Esophagus squamous epithelium (tissue), 5 donors: Measurements from ENCODE around the gene PKN2. TPM values are rescaled to one million over a fixed set of nuclear protein-coding genes. Genes with fewer than 3 reads are reported as not detected.

Experiments used
- DNase-seq: peaks from one replicate; lab custom pipeline; 2025; lab: John Stamatoyannopoulos, UW
- H3K27ac ChIP-seq, 4 donors: fragments of 200-600 bp; sonication (generic); one replicate each; pipeline ENCODE4 v1.5.1; 2016 to 2019; ENCODE audit warnings: mild to moderate bottlenecking in 1 of 4
- H3K27me3 ChIP-seq, 4 donors: fragments of 200-600 bp; sonication (generic); 1 replicate in 3 of 4; 2 replicates in 1 of 4; pipeline versions ENCODE4 v1.5.1 to v1.6.0; 2017 to 2021; ENCODE audit warnings: antibody characterized with exemption in 1 of 4
- H3K36me3 ChIP-seq, 3 donors: fragments of 200-600 bp; sonication (generic); one replicate each; pipeline ENCODE4 v1.5.1; 2016 to 2019
- H3K4me1 ChIP-seq, 3 donors: fragments of 200-600 bp; sonication (generic); one replicate each; pipeline ENCODE4 v1.5.1; 2017 to 2019
- H3K4me3 ChIP-seq, 4 donors: fragments of 200-600 bp; sonication (generic); 1 replicate in 3 of 4; 2 replicates in 1 of 4; pipeline ENCODE4 v1.5.1; 2016 to 2019; ENCODE audit warnings: mild to moderate bottlenecking in 2 of 4, moderate library complexity in 1 of 4
- H3K9me3 ChIP-seq, 3 donors: fragments of 200-600 bp; sonication (generic); one replicate each; pipeline ENCODE4 v1.5.1; 2016 to 2019
- CTCF ChIP-seq, 6 experiments: fragments of 450-650 bp in 4 of 6; fragments of 200-600 bp in 2 of 6; sonication (generic) in 2 of 6; IDR thresholded peaks; one replicate each; pipeline ENCODE4 v1.5.1; 2016 to 2019; ENCODE audit warnings: antibody characterized with exemption in 6 of 6, mild to moderate bottlenecking in 4 of 6, moderate library complexity in 4 of 6
- POLR2A ChIP-seq, 4 donors: fragments of 450-650 bp; IDR thresholded peaks; one replicate each; pipeline ENCODE4 v1.6.1; 2017; ENCODE audit warnings: antibody characterized with exemption in 4 of 4, mild to moderate bottlenecking in 4 of 4, moderate library complexity in 3 of 4
- WGBS, 2 donors: methylation state at CpG; one replicate each; pipeline ENCODE4 v1.1.5; 2018; 5-methylcytosine and 5-hydroxymethylcytosine counted together
- intact Hi-C: fragments of 100-400 bp; cut with DNase I; formaldehyde crosslinking; loops from one replicate; pipeline ENCODE4 v1.15.0; 2022
- total RNA-seq, 4 donors: library from RNA; depleted of rRNA; stranded (reverse); fragments of >200 nt; gene quantifications; one replicate each; pipeline ENCODE4 v1.1.0, GENCODE V29; 2016
- donor health status: DM: yes; HTN: yes; CAD: no.

Gene PKN2
- total RNA-seq, 4 donors from 2014 or later, result 26.1 to 54.0 (median 34.8) TPM

- no peak for DNase-seq
- Histone ChIP-seq H3K9me3 (no peaks in the 10 kb centered on the region), H3K36me3 (peaks cover 0 to 8% (median 0%) of the 10 kb centered on the region in 3 donors), H3K4me3 (peak overlapping the region; percentile 85 to 97 (median 93)), H3K27me3 (no peaks in the 10 kb centered on the region), H3K27ac (peak overlapping the region in 3 of 4 donors; percentile 90 to 98 (median 98)), H3K4me1 (peaks cover 15 to 57% (median 30%) of the 10 kb centered on the region in 3 donors)
- no peak for TF ChIP-seq CTCF (IDR thresholded peaks at IDR 0.05)
- intact Hi-C loops, result no loop called here
- WGBS, 2 donors, result 0% methylated on average over 7 of the region's 7 CpGs
These were observed 1.2 kb downstream of the PKN2 start for GRCh38 chr1:88685259-88685620.

- H3K36me3 ChIP-seq, result peaks cover 0 to 28% (median 0%) of the 10 kb centered on the region in 3 donors
- no peak overlapping the region for H3K27ac ChIP-seq
- no peaks in the 10 kb centered on the region for H3K9me3 ChIP-seq
- H3K27me3 ChIP-seq, result no peaks in the 10 kb centered on the region
- 81 to 86% methylated on average over 3 of the region's 3 CpGs for WGBS, 2 donors
- DNase-seq, result no peak
- H3K4me3 ChIP-seq, result no peak overlapping the region
- H3K4me1 ChIP-seq, result peaks cover 10 to 38% (median 13%) of the 10 kb centered on the region in 3 donors
- TF ChIP-seq CTCF (IDR thresholded peaks at IDR 0.05) (no peak), POLR2A (IDR thresholded peaks at IDR 0.05) (no peak)
- intact Hi-C loops, result no loop called here
These were observed 7.5 kb downstream of the PKN2 start for GRCh38 chr1:88691540-88691939.

GRCh38 chr1:88695781-88696180, 11.7 kb downstream of the PKN2 start:
- no peak overlapping the region for H3K27ac ChIP-seq
- H3K4me3 ChIP-seq, result no peak overlapping the region
- no peak for TF ChIP-seq POLR2A (IDR thresholded peaks at IDR 0.05)
- no peak for TF ChIP-seq CTCF (IDR thresholded peaks at IDR 0.05)
- peaks cover 0 to 28% (median 0%) of the 10 kb centered on the region in 3 donors for H3K36me3 ChIP-seq
- H3K4me1 ChIP-seq, result peaks cover 0 to 26% (median 0%) of the 10 kb centered on the region in 3 donors
- H3K27me3 ChIP-seq, result no peaks in the 10 kb centered on the region
- no peaks in the 10 kb centered on the region for H3K9me3 ChIP-seq
- 75 to 82% methylated on average over 3 of the region's 3 CpGs for WGBS, 2 donors
- DNase-seq, result no peak
- intact Hi-C loops, result no loop called here

GRCh38 chr1:88697503-88697902, 13.4 kb downstream of the PKN2 start:
- DNase-seq, result no peak
- no peak for TF ChIP-seq CTCF (IDR thresholded peaks at IDR 0.05)
- TF ChIP-seq POLR2A (IDR thresholded peaks at IDR 0.05), result no peak
- peaks cover 0 to 43% (median 3%) of the 10 kb centered on the region in 3 donors for H3K4me1 ChIP-seq
- intact Hi-C loops, result no loop called here
- H3K9me3 ChIP-seq, result no peaks in the 10 kb centered on the region
- peaks cover 0 to 22% (median 0%) of the 10 kb centered on the region in 3 donors for H3K36me3 ChIP-seq
- no peaks in the 10 kb centered on the region for H3K27me3 ChIP-seq
- H3K27ac ChIP-seq, result no peak overlapping the region
- H3K4me3 ChIP-seq, result no peak overlapping the region

GRCh38 chr1:88698140-88698539, 14.1 kb downstream of the PKN2 start:
- intact Hi-C loops, result no loop called here
- no peak overlapping the region for H3K4me3 ChIP-seq
- no peak for DNase-seq
- no peaks in the 10 kb centered on the region for H3K9me3 ChIP-seq
- no peaks in the 10 kb centered on the region for H3K27me3 ChIP-seq
- WGBS, 2 donors, result 61 to 75% methylated on average over 2 of the region's 2 CpGs
- H3K4me1 ChIP-seq, result peaks cover 0 to 46% (median 3%) of the 10 kb centered on the region in 3 donors
- no peak overlapping the region for H3K27ac ChIP-seq
- H3K36me3 ChIP-seq, result peaks cover 0 to 22% (median 0%) of the 10 kb centered on the region in 3 donors
- TF ChIP-seq POLR2A (IDR thresholded peaks at IDR 0.05) (no peak), CTCF (IDR thresholded peaks at IDR 0.05) (no peak)
